ENCODE measurements around the gene ZDHHC13.

- TF ChIP-seq POLR2A (IDR thresholded peaks at IDR 0.05), result no peak
- TF ChIP-seq, protein P1, sequence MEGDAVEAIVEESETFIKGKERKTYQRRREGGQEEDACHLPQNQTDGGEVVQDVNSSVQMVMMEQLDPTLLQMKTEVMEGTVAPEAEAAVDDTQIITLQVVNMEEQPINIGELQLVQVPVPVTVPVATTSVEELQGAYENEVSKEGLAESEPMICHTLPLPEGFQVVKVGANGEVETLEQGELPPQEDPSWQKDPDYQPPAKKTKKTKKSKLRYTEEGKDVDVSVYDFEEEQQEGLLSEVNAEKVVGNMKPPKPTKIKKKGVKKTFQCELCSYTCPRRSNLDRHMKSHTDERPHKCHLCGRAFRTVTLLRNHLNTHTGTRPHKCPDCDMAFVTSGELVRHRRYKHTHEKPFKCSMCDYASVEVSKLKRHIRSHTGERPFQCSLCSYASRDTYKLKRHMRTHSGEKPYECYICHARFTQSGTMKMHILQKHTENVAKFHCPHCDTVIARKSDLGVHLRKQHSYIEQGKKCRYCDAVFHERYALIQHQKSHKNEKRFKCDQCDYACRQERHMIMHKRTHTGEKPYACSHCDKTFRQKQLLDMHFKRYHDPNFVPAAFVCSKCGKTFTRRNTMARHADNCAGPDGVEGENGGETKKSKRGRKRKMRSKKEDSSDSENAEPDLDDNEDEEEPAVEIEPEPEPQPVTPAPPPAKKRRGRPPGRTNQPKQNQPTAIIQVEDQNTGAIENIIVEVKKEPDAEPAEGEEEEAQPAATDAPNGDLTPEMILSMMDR (IDR thresholded peaks at IDR 0.05), result no peak
These were observed 108.2 kb downstream of the ZDHHC13 start for GRCh38 chr11:19225123-19225522.
